Measurements from ENCODE around the gene NDUFB2.
"Not testable (repeated sequence)": the region's sequence is repeated elsewhere in the genome, so short reads cannot be mapped to it uniquely, and the experiment has no call there.

Gene NDUFB2

DNA sequence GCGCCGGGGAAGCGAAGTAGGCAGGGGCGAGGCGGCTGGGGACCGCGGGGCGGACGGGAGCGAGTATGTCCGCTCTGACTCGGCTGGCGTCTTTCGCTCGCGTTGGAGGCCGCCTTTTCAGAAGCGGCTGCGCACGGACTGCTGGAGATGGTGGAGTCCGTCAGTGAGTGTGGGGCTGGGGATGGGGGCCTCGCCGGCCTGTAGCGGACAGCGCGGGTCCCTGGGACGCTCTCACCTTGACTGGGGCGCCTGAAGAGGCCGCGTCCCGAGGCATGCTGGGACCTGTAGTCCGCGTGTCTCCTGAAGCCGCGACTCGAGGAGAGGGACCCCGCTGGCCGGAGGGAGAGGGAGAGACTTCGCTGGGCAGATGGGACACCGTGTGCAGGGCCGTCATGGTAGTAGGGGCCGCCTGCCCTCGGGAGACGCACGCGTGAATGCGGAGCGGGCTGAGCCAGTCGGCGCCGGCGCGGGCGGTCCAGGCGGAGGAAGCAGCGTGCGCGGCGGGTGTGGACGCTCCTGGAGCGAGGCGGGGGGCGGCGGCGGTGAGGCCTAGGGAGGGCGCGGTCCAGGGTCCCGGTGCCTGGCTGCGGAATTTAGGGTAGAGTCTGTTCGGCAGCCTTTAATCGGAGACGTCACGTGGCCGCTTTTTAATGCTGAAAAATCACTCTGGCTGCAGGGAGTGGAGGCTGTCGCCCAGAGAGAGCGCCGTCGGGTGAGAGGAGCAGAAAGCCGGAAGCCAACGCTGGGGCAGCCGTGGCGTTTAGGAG is at the start of gene NDUFB2:
TSS of gene NDUFB2 (plus strand) at position 29 of the 767 bp plus-strand sequence. CDS start at position 66, 37 bp downstream.
- DNase-seq, result peak; percentile 81 to 97

DNA sequence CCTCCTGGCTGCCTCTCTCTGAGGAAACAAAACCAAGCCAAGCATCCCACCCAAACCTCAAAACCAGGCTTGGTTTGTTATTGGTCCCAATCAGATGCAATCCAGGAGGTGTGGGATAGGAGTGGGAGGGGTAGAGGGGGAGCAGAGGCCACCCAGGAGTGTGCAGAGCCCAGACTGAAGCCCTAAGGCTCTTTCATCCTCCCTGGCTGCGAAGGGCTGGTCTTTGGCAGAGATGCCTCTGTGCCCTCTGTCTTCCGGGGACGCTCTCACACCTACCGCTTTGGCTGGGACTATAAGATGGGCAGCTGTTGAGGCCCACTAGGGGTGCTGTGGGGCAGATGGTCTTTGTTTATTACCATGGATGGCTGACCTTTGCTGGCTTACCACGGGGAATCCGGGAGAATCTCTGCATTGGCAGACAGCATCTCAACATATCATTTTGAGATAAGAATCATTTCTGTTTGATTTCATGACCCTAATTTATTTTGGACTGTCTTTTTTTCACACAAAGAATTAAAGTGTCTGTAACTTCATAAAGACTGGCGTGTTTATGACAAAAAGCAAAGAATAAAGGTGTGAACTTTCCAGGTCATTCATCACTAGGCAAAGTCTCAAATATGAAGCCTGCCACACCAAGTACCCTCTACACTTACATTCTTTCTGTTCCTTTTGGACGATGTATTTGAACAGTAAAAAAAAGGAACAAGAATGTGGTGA is 49.4 kb upstream of the NDUFB2 start:
- peak; percentile 45 to 48 for DNase-seq

DNA sequence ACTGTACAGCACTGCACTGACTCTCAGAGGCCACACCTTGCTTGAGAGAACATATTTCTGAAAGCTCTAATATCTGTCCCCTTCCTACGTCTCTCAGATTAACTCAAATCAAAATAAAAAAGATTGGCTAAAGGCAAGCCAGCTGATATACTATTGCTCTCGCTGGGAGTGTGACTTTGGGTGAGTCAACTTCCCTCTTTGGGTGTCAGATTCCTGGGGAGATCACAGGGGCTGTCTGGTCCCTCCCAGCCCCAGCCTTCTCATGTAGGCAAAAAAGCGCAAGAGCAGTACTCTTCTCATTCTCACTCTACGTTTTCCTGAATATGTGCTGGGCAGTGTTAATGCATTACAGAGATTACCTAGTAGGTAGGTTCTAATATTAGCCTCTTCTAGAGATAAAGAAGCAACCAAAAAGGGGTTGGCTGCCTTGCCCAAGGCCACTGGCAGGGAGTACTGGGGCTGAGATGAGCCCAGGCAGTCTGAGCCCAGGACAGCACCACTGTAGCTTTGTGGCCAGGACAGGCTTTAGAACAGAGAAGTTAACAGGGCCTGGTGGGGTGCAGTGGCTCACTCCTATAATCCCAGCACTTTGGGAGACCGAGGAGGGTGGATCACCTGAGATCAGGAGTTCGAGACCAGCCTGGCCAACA is 46.8 kb upstream of the NDUFB2 start:
- no peak for DNase-seq

DNA sequence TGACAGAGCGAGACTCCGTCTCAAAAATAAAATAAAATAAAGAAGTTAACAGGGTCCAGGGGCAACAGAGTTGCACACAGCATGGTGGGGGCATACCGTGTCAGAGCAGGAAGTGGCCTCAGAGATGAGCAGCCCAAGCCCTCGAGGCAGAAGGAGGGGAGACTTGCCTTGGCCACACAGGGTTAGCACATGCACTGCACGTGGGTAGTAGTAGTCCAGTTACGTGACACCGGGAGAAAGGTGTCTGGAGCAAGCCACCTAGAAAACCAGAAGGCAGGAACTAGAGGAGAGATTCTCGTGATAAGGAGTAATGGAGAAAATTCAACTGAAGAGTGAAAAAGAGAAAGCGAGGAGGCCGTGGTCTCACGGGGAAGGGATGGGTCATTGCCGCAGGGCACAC is 46.1 kb upstream of the NDUFB2 start:
- DNase-seq, result no peak

DNA sequence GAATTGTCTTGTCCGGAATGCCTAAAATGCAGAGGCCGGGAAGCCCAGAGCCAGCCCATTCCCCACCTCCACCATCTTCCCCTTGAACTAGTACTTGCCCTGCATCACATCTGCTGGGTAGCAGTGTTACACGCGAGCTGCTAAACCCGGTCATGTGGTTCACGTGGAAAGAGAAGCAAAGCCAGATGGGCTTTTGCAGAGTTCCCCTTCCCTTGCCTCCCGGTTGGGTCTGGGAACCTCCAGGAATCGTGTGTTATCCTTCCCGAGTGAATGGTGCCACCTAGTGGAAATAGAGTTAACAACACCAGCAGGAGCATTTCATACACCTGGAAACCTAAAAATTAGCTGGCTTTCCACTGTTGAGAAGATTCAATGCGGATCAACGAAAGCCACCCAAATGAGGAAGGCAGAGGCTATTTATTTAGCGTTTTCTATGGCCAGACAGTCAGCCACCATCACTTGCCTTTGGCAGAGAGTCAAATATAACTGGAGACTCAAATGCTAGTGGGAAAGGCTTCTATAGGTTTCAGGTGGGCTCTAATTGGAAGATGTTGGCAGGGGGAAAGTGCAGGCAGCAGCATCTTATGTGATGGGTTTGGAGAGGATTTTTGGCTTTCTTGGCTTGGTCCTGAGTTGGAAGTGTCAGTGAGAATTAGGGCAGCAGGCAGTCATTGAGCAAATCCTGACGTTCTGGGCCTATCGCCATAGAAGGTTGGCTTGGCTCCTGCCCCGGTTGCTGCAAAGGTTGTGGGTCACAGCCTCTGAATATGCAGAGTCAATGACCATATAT is 43.0 kb upstream of the NDUFB2 start:
- peak; percentile 47 to 48 for DNase-seq

DNA sequence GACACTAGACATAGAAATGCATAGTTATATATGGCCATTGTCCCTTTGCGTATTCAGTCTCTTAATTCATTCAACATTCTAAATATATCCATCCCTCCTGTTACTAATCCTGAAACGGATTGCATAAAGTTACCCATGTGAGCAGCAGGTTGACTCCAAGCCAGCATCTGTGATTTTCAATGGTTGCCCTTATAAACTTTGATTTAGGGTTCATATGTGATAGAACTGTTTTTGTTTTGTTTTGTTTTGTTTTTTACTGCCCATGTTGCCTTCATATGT is 42.5 kb upstream of the NDUFB2 start:
- DNase-seq, result no peak

DNA sequence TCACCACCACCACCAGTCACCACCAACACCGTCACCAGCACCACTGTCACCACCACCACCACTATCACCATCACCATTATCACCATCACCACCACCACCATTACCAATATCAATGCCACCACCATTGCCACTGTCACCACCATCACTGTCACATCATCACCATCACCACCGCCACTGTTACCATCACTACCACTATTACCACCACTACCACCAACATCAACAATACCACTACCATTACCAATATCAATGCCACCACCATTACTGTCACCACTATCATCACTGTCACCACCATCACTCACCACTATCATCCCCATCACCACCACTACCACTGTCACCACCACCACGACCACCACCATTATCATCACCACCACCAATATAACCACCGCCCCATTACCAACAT is 41.8 kb upstream of the NDUFB2 start:
- no peak for DNase-seq

DNA sequence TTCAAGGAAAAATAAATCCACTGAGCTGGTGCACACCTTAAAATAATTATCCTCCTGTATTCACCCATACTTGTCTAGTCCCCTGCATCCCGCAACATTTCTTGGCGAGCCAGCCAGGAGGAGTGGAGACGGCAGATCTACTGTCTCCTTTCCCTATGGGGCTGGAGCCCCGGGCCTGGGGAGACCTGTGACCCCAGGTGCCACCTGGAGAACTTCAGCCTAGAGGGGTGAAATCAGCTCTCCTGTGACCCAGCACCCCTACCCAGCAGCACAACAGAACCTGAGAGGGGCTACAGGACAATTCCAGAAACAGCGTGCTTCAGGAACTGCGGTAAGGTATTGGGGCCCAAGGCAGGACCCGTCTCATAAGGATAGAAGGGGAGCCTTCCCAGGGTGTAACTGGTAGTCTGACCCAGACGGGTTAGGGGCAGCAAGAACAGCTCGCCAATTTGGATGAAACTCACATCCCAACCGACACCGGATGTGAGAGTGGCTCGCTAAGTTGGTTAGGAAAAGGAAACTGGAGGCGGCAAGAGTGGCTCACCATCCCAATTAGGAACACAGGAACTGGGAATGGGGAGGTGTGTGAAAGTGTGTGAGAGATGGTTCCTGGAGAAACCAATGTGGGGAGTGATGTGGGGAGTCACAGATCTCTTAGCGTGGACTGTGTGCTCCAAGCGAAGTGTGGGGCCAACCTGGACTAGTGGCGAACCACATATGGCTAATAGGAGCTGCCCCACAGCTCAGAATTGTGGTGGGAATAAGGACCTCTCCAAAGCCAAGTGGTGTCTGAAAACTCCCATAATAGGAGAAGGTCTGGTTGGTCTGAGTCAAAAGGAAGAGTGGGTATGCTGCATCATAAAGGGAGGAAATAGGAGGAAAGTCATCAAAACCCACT is 40.7 kb upstream of the NDUFB2 start:
- no peak for DNase-seq

DNA sequence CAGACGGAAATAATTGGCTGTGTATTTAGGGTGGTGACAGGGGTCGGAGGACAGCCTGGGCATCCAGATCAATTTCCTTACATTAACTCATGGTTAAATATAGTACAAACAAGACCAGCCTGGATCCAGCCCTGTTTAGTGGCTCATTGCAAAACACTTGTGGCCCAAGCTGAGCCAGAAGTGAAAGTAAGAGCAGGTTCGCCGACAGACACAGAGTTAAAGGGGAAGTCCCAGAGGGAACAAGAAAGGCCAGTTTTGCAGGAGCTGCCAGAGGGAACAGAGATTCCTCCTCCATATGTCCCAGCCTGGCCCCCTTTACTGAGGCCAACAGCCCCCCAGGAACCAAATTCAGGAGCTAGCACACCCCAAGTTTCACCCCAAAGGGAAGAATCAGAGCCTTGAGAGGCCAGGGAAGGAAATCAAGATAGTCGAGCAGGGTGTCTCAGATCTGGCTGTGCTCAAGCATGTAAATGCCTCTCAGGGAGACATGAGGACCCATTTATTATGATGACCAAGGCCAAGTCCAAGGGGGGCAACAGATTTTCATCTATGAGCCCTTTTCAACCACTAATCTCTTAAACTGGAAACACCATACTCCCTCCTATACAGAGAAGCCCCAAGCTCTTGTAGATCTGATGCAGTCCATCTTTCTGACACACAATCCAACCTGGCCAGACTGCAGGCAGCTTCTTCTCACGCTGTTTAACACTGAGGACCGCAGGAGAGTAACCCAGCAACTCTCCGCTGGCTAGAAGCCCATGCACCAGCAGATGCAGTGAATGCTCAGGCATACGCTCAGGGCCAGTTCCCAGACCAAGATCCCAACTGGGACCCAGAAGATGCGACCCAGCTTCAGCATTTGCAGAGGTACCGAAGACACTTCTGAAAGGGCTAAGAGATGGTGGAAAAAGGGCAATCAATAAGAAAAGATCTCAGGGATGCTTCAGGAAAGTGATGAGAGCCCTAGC is 39.7 kb upstream of the NDUFB2 start:
- DNase-seq, result peak in 1 of 2 experiments; percentile 36

DNA sequence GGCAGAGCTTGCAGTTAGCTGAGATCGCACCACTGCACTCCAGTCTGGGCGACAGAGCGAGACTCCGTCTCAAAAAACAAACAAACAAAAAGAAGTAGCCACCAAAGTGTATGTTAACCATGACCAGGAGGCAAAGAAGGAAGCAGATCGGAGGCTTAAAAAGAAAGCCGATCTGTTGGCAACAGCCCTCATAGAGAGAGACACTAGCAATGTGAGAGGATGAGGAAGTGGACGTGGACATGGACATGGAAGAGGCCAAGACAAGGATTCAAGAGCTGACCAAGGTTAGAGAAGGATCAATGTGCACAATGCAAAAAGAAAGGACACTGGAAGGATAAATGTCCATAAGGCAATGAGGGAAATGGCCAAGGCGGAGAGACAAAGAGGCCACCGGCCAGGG is 38.6 kb upstream of the NDUFB2 start:
- DNase-seq, result no peak

DNA sequence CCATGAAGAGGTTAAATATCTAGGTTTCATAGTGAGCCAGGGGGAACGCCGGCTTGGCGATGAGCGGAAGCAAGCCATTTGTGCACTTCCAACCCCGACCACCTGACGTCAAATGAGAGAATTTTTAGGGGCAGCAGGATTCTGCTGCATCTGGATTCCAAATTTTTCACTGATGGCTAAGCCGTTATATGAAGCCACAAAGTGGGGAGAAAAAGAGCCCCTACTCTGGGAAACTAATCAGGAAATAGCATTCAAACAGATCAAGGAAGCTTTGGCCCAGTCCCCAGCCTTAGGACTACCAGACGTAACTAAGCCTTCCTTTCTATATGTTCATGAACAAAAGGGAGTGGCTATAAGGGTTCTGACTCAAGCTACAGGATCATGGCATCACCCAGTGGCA is 36.7 kb upstream of the NDUFB2 start:
- DNase-seq, result no peak

DNA sequence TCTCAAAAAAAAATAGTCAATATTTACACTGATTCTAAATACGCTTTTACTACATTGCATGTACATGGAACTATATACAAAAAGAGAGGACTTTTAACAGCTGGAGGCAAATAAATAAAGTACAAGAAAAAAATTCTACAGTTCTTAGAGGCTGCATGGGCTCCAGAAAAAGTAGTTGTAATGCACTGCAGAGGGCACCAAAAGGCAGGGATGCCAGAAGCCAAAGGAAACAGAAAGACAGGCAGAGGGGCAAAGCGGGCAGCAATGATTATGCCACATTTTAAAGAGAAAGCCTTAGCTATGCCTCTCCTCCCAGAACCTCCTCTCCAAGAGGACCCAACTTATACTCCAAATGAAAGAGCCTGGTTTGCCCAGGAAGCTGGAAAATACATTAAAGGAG is 35.4 kb upstream of the NDUFB2 start:
- DNase-seq, result no peak

DNA sequence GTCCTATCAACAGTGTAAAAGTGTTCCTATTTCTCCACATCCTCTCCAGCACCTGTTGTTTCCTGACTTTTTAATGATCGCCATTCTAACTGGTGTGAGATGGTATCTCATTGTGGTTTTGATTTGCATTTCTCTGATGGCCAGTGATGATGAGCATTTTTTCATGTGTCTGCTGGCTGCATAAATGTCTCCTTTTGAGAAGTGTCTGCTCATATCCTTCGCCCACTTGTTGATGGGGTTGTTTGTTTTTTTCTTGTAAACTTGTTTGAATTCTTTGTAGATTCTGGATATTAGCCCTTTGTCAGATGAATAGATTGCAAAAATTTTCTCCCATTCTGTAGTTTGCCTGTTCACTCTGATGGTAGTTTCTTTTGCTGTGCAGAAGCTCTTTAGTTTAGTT is 33.6 kb upstream of the NDUFB2 start:
- DNase-seq, result not testable (repeated sequence)

DNA sequence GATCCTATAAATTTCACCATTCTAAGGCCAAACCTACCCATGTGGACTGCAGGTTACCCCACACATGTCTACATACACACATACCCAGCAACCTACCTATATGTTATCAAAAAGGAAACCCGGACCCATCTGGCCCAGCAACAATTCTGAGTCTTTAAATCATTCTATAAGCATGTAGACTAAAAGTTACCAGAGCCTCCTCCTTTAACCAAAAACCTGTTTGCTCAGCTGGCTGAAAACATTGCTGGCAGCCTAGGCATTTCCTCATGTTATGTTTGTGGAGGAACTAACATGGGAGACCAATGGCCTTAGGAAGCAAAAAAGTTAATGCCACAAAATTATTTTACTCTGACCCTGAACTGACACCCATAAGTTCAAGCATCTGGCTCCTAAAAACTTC is 29.0 kb upstream of the NDUFB2 start:
- no peak for DNase-seq

DNA sequence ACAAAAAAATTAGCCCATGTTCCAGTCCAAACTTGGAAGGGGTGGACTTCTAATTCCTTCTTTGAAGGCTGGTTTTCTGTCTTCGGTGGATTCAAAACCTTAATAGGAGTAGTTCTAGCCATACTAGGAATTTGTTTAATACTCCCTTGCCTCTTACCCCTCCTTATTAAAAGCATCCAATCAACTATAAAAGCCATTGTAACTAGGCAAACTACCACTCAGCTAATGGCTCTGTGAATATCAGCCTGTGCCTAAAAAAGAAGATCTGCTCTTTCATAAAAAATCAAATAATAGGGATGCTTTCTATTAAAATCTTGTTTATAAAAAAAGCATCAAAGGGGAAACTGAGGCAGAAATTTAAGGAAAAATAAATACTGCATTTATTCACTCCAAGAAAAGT is 27.9 kb upstream of the NDUFB2 start:
- DNase-seq, result no peak

DNA sequence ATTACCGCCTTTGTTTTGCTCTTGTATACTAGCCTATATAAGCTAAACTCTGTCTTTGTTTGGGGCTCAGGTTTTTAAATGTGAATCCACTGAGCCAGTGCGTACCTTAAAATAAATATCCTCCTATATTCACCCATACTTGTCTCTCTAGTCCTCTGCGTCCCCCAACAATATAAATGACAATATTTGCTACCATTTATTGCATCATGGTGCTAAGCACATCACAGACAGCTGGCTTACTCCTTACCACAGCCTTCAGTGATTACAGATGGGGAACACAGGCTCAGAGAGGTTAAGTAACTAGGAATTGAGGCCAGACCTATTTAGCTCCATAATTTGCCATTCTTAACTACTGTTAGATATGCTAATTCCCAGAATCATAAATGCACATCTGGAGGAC is 27.2 kb upstream of the NDUFB2 start:
- no peak for DNase-seq

DNA sequence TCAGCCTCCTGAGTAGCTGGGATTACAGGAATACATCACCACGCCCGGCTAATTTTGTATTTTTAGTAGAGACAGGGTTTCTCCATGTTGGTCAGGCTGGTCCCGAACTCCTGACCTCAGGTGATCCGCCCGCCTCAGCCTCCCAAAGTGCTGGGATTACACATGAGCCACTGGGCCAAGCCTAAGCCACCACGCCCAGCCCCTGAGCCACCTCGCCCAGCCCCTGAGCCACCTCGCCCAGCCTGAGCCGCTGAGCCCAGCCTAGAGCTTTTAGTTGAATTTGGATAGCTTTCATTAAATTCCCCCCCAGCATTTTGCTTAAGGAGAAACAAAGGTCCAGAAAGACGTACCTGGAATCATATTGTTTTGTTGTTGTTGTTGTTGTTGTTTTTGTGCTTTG is 26.6 kb upstream of the NDUFB2 start:
- not testable (repeated sequence) for DNase-seq

DNA sequence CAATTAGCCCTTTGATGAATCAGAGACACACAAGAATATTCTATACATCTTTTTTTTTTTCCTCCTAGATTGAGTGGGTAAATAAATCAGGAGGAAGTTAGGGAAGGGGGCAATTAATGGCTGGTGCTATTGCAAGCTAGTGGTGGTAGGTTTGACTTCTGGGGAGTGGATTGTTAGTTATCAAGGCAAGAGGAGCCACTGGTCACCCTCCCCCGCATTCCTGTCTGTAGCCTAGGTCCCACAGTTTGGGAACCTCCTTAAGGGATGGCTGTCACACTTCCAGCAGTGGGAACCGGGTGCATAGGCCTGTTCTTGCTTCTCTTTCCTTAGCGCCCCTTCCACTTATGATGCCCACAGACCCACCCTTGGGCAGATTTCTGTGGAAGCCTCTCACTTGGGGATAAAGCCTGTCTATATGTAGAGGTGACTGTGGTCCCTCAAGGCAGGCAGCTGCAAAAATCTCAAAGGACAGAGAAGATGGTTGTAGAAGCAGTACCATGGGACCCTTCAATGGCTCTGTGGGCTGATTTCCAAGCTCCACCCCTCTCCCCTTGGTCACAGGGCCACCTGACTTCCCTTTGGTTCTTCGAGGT is 26.1 kb upstream of the NDUFB2 start:
- DNase-seq, result no peak

DNA sequence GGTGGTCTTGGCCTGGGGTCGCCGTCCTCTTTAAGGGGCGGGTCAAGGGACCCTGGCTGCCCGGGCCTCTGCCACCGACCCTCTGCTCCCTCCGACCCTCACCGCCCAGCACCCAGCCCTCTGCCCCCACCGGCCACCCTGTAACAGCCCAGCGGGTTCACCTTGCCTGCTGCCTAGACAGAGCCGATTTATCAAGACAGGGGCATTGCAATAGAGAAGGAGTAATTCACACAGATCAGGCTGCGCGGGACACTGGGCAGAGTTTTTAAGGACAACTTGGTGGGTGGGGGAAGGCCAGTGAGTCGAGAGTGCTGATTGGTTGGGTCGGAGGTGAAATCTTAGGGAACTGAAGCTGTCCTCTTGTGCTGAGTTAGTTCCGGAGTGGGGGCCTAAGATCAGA is 24.5 kb upstream of the NDUFB2 start:
- DNase-seq, result no peak

DNA sequence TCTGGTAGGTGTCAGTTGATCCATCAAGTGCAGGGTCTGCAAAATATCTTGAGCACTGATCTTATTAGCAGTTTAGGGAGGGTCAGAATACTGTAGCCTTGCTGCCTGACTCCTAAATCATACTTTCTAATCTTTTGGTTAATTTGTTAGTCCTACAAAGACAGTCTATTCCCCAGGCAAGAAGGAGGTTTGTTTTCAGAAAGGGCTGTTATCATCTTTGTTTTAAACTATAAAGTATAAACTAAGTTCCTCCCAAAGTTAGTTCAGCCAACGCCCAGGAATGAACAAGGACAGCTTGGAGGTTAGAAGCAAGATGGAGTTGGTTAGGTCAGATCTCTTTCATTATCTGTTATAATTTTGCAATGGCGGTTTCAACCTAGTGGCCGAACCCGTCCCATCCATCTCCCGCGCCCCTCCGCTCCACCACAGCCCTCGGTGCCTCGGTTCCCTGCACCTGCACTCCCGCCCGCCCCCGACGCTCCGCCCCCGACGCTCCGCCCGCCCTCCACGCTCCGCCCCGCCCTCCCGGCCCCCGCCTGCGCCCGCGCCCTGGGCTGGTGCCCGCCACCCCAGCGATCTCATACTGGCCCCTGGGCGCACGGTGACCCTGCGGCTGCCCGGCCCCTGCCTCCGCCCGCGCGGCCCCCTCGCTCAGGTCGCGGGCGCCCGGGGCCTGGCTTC is 24.0 kb upstream of the NDUFB2 start, which contains the start of gene ADCK2:
TSS of gene ADCK2 (plus strand) at position 564 of the 681 bp plus-strand sequence. CDS start 386 bp downstream, outside the sequence.
- DNase-seq, result peak; percentile 69 to 78

Measured in activated T-cell treated with anti-CD3 and anti-CD28 coated beads, Interleukin-2, amount 50 U/mL, for 48 hours (primary cell).